Panc1 (cell line): ENCODE results near the gene CCL5. TPM values are rescaled to one million over a fixed set of nuclear protein-coding genes. Genes with fewer than 3 reads are reported as not detected.

Experiments used
- ATAC-seq: fragments of 200-7000 bp; cut with Tn5 transposase; 2 replicates; pipeline ENCODE4 v1.9.1; 2020; ENCODE audit warnings: mild to moderate bottlenecking, moderate library complexity
- BruUV-seq: library from RNA; stranded (reverse); fragments of 400-500 nt; replicated peaks from 2 replicates; lab custom pipeline; 2021; lab: Mats Ljungman, UMichigan
- CTCF ChIA-PET: fragments of 300-600 bp; sonication (Branson Sonifier 250); formaldehyde crosslinking; loops from one replicate; lab custom pipeline; 2022; ENCODE audit warnings: antibody characterized with exemption; lab: Charles Lee
- POLR2A ChIA-PET: fragments of 300-600 bp; sonication (Branson Sonifier 250); formaldehyde crosslinking; loops from one replicate; lab custom pipeline; 2022; ENCODE audit warnings: antibody characterized with exemption; lab: Charles Lee
- DNase-seq: peaks from one replicate; pipeline ENCODE4 v3.0.0-alpha.2; 2010; ENCODE audit warnings: low read depth, low spot score
- H3K27ac ChIP-seq: 2 replicates; pipeline ENCODE4 v1.5.1; 2011; ENCODE audit warnings: mild to moderate bottlenecking, low read length, inconsistent platforms
- H3K27me3 ChIP-seq: fragments of 200-500 bp; sonication (Bioruptor generic); 2 replicates; pipeline ENCODE4 v1.6.0; 2014; ENCODE audit warnings: low read length, inconsistent platforms; ENCODE audit not compliant: control insufficient read depth, insufficient read depth
- H3K36me3 ChIP-seq: fragments of 200-500 bp; sonication (Bioruptor generic); 2 replicates; pipeline ENCODE4 v1.5.1; 2014; ENCODE audit warnings: inconsistent platforms, mild to moderate bottlenecking, low read length, moderate library complexity; ENCODE audit not compliant: control insufficient read depth, insufficient read depth
- H3K4me1 ChIP-seq: 2 replicates; pipeline ENCODE4 v1.5.1; 2011; ENCODE audit warnings: inconsistent platforms, mild to moderate bottlenecking, low read length, moderate library complexity; ENCODE audit not compliant: control insufficient read depth, insufficient read depth
- H3K4me3 ChIP-seq, 2 experiments: 2 replicates each; pipeline ENCODE4 v1.5.1; 2011 to 2012; ENCODE audit warnings: low read depth in 2 of 2, low read length in 2 of 2, mild to moderate bottlenecking in 2 of 2, inconsistent platforms in 1 of 2, moderate library complexity in 1 of 2
- H3K9me3 ChIP-seq: fragments of 200-500 bp; sonication (Bioruptor generic); 2 replicates; pipeline ENCODE4 v1.5.1; 2014; ENCODE audit warnings: low read depth, mild to moderate bottlenecking, inconsistent platforms, low read length, moderate library complexity; ENCODE audit not compliant: control insufficient read depth, insufficient read depth
- POLR2AphosphoS5 ChIP-seq: IDR thresholded peaks from 2 replicates; pipeline ENCODE4 v1.6.1; 2012; ENCODE audit warnings: mild to moderate bottlenecking, low read depth, low read length, moderate library complexity
- SIN3A ChIP-seq: IDR thresholded peaks from 2 replicates; pipeline ENCODE4 v1.6.1; 2012; ENCODE audit warnings: low read depth, mild to moderate bottlenecking, low read length, moderate library complexity, borderline replicate concordance; ENCODE audit not compliant: insufficient read depth
- TCF7L2 ChIP-seq: IDR thresholded peaks from 2 replicates; pipeline ENCODE4 v1.6.1; 2011; ENCODE audit warnings: mild to moderate bottlenecking, low read depth, low read length, inconsistent platforms
- in situ Hi-C: cut with HindIII; loops from 2 replicates; pipeline ENCODE4 v1.10.0; 2016; ENCODE audit warnings: low sequenced_read_pairs, low pct_unique_long_range_greater_than_20kb
- intact Hi-C: fragments of 100-400 bp; cut with micrococcal nuclease; formaldehyde crosslinking; loops from one replicate; pipeline ENCODE4 v1.10.0; 2022; ENCODE audit not compliant: unreplicated experiment
- total RNA-seq: library from RNA; stranded (reverse); gene quantifications from one replicate; pipeline ENCODE4 v1.2.1, GENCODE V29; 2021; ENCODE audit not compliant: unreplicated experiment
- TF ChIP-seq, protein P1 (sequence below): fragments of 450-650 bp; IDR thresholded peaks from 2 replicates; pipeline ENCODE4 v1.5.1; 2017; ENCODE audit warnings: mild to moderate bottlenecking
- TF ChIP-seq, protein P2 (sequence below), 2 experiments: IDR thresholded peaks; 2 replicates each; pipeline ENCODE4 v1.6.1; 2011 to 2012; ENCODE audit warnings: low read depth in 2 of 2, control low read depth in 1 of 2, low read length in 1 of 2, mild to moderate bottlenecking in 1 of 2, moderate library complexity in 1 of 2; ENCODE audit not compliant: insufficient read depth in 1 of 2

Gene CCL5
- total RNA-seq, 1 experiment from 2014 or later: 15.9 TPM

DNA sequence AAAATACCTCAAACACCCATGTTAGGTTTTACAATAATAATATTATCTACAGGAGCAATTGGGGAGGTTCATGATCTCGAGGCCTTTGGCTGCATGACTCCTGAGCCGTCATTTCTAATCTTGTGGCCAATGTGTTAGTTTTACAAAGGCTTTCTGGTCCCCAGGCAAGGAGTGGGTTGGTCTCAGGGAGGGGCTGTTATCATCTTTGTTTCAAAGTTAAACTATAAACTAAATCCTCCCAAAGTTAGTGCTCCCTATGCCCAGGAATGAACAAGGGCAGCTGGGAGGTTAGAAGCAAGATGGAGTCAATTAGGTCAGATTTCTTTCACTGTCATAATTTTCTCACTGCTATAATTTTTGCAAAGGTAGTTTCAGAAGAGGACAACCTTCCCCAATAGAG lies 9.1 kb upstream of the CCL5 start:
- H3K27me3 ChIP-seq: no peaks in the 10 kb centered on the region
- H3K9me3 ChIP-seq: no peaks in the 10 kb centered on the region
- H3K4me3 ChIP-seq: no peak overlapping the region
- no peak for ATAC-seq
- DNase-seq: no peak
- CTCF ChIA-PET: no interaction called here
- intact Hi-C loops: no loop called here
- no TSS peak for BruUV-seq
- in situ Hi-C loops: no loop called here
- no peaks in the 10 kb centered on the region for H3K36me3 ChIP-seq
- no peak overlapping the region for H3K27ac ChIP-seq
- POLR2A ChIA-PET: no interaction called here
- peaks cover 7% of the 10 kb centered on the region; the same call in 1 of the 2 replicates for H3K4me1 ChIP-seq
- TF ChIP-seq POLR2AphosphoS5: no peak
- TF ChIP-seq, protein P1, sequence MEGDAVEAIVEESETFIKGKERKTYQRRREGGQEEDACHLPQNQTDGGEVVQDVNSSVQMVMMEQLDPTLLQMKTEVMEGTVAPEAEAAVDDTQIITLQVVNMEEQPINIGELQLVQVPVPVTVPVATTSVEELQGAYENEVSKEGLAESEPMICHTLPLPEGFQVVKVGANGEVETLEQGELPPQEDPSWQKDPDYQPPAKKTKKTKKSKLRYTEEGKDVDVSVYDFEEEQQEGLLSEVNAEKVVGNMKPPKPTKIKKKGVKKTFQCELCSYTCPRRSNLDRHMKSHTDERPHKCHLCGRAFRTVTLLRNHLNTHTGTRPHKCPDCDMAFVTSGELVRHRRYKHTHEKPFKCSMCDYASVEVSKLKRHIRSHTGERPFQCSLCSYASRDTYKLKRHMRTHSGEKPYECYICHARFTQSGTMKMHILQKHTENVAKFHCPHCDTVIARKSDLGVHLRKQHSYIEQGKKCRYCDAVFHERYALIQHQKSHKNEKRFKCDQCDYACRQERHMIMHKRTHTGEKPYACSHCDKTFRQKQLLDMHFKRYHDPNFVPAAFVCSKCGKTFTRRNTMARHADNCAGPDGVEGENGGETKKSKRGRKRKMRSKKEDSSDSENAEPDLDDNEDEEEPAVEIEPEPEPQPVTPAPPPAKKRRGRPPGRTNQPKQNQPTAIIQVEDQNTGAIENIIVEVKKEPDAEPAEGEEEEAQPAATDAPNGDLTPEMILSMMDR: no peak
- no peak for TF ChIP-seq TCF7L2
- no peak for TF ChIP-seq SIN3A
- TF ChIP-seq, protein P2, sequence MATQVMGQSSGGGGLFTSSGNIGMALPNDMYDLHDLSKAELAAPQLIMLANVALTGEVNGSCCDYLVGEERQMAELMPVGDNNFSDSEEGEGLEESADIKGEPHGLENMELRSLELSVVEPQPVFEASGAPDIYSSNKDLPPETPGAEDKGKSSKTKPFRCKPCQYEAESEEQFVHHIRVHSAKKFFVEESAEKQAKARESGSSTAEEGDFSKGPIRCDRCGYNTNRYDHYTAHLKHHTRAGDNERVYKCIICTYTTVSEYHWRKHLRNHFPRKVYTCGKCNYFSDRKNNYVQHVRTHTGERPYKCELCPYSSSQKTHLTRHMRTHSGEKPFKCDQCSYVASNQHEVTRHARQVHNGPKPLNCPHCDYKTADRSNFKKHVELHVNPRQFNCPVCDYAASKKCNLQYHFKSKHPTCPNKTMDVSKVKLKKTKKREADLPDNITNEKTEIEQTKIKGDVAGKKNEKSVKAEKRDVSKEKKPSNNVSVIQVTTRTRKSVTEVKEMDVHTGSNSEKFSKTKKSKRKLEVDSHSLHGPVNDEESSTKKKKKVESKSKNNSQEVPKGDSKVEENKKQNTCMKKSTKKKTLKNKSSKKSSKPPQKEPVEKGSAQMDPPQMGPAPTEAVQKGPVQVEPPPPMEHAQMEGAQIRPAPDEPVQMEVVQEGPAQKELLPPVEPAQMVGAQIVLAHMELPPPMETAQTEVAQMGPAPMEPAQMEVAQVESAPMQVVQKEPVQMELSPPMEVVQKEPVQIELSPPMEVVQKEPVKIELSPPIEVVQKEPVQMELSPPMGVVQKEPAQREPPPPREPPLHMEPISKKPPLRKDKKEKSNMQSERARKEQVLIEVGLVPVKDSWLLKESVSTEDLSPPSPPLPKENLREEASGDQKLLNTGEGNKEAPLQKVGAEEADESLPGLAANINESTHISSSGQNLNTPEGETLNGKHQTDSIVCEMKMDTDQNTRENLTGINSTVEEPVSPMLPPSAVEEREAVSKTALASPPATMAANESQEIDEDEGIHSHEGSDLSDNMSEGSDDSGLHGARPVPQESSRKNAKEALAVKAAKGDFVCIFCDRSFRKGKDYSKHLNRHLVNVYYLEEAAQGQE (IDR thresholded peaks at IDR 0.05; ENCODE audit: insufficient read depth in 1 of 2, low read depth in 2 of 2, low read length in 1 of 2): no peak

DNA sequence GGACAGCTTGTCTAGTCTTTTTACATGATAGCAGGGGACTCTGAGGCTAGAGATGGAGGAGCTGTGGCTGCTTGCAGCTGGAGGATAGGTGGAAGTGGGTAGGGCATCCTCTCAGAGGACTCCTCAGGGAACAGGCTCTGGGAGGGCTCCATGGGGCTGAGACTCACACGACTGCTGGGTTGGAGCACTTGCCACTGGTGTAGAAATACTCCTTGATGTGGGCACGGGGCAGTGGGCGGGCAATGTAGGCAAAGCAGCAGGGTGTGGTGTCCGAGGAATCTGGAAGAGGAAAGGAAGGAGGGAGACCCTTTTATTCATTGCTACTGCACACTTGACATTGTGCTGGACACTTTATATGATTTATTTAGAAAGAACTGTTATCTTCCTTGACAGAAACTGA lies 1.8 kb downstream of the CCL5 start:
- Histone ChIP-seq H3K4me3 (no peak overlapping the region), H3K4me1 (no peaks in the 10 kb centered on the region), H3K27me3 (no peaks in the 10 kb centered on the region), H3K27ac (no peak overlapping the region), H3K9me3 (no peaks in the 10 kb centered on the region), H3K36me3 (no peaks in the 10 kb centered on the region)
- ChIA-PET CTCF (no interaction called here), POLR2A (no interaction called here)
- DNase-seq: no peak
- TF ChIP-seq TCF7L2 (no peak), SIN3A (no peak)
- TF ChIP-seq, protein P1: no peak
- TF ChIP-seq, protein P2 (IDR thresholded peaks at IDR 0.05; ENCODE audit: insufficient read depth in 1 of 2, low read depth in 2 of 2, low read length in 1 of 2): no peak
- BruUV-seq: no TSS peak
- ATAC-seq: no peak
- in situ Hi-C loops: no loop called here
- intact Hi-C loops: no loop called here
